GM18498 (cell line): ENCODE measurements around the gene ARAP3.
"Not testable (repeated sequence)": the region's sequence is repeated elsewhere in the genome, so short reads cannot be mapped to it uniquely, and the experiment has no call there.

ENCODE experiments used
- ATAC-seq: cut with Tn5 transposase; IDR thresholded peaks from one replicate; pipeline ENCODE4 v1.9.1; 2021; ENCODE audit warnings: mild to moderate bottlenecking, moderate library complexity; ENCODE audit not compliant: unreplicated experiment

Gene ARAP3, protein sequence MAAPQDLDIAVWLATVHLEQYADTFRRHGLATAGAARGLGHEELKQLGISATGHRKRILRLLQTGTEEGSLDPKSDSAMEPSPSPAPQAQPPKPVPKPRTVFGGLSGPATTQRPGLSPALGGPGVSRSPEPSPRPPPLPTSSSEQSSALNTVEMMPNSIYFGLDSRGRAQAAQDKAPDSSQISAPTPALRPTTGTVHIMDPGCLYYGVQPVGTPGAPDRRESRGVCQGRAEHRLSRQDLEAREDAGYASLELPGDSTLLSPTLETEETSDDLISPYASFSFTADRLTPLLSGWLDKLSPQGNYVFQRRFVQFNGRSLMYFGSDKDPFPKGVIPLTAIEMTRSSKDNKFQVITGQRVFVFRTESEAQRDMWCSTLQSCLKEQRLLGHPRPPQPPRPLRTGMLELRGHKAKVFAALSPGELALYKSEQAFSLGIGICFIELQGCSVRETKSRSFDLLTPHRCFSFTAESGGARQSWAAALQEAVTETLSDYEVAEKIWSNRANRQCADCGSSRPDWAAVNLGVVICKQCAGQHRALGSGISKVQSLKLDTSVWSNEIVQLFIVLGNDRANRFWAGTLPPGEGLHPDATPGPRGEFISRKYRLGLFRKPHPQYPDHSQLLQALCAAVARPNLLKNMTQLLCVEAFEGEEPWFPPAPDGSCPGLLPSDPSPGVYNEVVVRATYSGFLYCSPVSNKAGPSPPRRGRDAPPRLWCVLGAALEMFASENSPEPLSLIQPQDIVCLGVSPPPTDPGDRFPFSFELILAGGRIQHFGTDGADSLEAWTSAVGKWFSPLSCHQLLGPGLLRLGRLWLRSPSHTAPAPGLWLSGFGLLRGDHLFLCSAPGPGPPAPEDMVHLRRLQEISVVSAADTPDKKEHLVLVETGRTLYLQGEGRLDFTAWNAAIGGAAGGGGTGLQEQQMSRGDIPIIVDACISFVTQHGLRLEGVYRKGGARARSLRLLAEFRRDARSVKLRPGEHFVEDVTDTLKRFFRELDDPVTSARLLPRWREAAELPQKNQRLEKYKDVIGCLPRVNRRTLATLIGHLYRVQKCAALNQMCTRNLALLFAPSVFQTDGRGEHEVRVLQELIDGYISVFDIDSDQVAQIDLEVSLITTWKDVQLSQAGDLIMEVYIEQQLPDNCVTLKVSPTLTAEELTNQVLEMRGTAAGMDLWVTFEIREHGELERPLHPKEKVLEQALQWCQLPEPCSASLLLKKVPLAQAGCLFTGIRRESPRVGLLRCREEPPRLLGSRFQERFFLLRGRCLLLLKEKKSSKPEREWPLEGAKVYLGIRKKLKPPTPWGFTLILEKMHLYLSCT (N-terminal part only)

DNA sequence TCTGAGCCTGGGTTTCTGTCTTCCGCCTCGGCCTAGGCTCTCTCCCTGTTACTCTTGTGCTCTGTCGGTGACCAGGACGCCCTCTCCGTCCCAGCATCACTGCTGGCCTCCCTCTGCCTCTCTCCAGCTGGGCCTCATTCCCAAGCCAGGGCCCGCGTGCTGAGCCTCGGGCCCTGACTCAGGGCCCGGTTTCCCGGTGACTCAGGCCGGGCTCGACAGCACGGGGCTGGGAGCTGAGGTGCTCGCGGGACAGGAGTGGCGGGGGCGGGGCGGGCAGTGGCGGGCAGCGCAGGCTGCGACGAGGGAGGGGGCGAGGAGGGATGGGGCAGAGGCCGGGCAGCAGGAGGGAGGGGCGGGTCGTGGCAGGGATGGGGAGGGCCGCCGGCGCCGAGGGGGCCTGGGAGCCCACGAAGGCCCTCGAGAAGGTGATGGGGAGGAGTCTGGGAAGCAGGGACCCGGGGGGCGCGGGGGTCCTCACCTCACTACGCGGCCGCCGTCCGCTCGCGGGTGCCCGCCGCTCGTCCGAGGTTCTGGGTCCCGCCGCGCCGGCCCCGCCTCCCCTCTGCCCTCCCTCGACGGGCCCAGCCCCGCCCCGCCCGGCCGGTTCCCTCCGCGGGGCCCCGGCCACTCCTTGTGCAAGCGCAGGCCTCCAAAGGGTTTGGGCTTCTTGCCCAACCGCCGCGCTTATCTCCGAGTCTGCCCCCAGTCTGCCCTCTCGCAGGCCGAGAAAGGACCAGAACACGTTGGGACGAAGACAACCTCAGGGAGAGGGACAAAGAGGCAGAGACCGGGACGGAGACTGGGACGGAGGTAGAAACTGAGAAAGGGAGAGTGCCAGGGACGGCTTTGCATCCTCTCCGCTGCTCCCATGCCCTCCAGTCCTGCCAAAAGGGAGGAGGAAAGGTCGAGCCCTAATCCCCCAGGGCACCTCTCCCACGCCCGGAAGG lies at the start of gene ARAP3:
Gene ARAP3 (minus strand): TSS at position 536 of the 947 bp plus-strand sequence. CDS start 1,744 bp downstream, outside the sequence.
- peak; percentile 62 for ATAC-seq

GRCh38 chr5:141729387-141730006 lies 47.5 kb upstream of the ARAP3 start:
- ATAC-seq, result no peak

- no peak for ATAC-seq
These were observed 43.9 kb upstream of the ARAP3 start for GRCh38 chr5:141725891-141726290.

DNA sequence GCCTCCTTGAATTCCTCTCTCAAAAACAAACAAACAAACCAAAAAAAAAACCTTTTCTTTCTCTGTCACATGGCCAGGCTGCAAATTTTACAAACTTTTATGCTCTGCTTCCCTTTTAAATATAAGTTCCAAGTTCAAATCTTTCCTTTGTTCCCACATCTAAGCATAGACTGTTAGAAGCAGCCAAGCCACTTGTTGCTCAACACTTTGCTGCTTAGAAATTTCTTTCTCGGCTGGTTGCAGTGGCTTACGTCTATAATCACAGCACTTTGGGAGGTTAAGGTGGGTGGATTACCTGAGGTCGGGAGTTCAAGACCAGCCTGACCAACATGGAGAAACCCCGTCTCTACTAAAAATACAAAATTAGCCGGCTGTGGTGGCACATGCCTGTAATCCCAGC lies 43.1 kb upstream of the ARAP3 start:
- not testable (repeated sequence) for ATAC-seq

- ATAC-seq, result no peak
These were observed 40.2 kb upstream of the ARAP3 start for GRCh38 chr5:141722266-141722665.

GRCh38 chr5:141717043-141717442 lies 35.0 kb upstream of the ARAP3 start:
- ATAC-seq, result no peak

- ATAC-seq, result no peak
These were observed 34.4 kb upstream of the ARAP3 start for GRCh38 chr5:141716468-141716867.

- no peak for ATAC-seq
These were observed 34.0 kb upstream of the ARAP3 start for GRCh38 chr5:141716009-141716408.

- no peak for ATAC-seq
These were observed 33.4 kb upstream of the ARAP3 start for GRCh38 chr5:141715346-141715905.

- no peak for ATAC-seq
These were observed 32.7 kb upstream of the ARAP3 start for GRCh38 chr5:141714542-141715310.

GRCh38 chr5:141713616-141714309 lies 31.7 kb upstream of the ARAP3 start:
- no peak for ATAC-seq

GRCh38 chr5:141711687-141712086 lies 29.7 kb upstream of the ARAP3 start:
- ATAC-seq, result no peak

GRCh38 chr5:141709699-141710267 lies 27.8 kb upstream of the ARAP3 start:
- no peak for ATAC-seq

DNA sequence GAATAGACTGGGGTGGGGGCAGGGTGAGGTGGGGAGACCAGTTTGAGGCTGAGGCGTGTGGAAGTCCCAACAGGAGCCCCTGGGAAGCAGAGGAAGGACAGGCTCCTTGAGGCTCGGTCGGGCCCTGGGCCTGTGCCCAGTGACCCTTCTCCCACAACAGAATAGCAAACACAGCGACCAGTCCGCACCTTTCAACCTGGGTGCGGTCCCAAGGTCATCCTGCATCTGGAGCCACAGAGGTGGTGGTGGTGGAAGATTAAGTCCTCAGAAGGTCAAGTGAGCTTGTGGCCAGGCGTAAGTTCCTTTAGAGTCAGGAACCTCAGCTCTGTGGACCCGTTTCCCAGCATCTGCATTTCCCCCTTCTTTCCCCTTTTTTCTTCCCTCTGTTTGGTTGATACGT lies 26.0 kb upstream of the ARAP3 start:
- no peak for ATAC-seq

DNA sequence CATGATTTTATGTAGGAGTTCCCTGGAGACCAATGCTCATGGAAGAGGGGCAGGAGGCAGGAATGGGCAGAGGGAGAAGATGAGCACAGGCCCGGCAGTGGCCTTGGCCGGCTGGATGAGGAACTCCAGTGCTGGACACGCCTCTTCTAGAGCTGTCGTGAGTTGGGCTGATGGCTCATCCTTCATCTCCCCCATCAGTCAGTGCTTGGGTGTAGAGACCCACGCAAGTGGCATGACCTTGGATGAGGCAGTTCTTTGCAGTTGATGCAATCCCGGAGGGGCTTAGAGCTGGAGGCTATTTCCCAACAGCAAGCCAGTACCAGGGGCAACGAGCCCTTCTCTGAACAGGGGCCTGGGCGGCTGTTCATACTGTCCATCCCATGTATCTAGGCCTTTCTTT lies 25.5 kb upstream of the ARAP3 start:
- ATAC-seq, result no peak

- no peak for ATAC-seq
These were observed 24.1 kb upstream of the ARAP3 start for GRCh38 chr5:141706121-141706520.

DNA sequence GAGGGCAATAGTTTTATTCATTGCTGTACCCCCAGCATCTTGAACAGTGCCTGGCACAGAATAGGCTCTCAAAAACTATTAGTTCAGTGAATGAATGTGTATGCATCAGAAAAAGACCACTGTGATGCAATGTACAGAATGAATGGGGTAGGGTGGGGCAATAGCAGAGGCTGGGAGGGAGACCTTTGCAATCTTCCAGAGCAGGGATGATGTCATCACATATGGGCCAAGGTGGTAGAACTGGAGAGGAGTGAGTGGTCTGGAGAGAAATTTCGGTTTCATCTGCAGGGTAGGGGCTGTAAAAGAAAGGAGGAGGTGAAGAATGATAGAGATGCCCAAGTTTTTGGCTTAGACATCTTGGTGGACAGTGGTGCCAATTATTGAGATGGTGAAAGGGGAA lies 23.4 kb upstream of the ARAP3 start:
- ATAC-seq, result no peak
